H1 (cell line): ENCODE results near the gene ZDHHC24. TPM values are rescaled to one million over a fixed set of nuclear protein-coding genes. Genes with fewer than 3 reads are reported as not detected.

Source experiments
- CTCF ChIA-PET: fragments of 300-600 bp; sonication (Branson Sonifier 250); formaldehyde crosslinking; loops from one replicate; lab custom pipeline; 2021; ENCODE audit not compliant: partially characterized antibody; lab: Charles Lee
- POLR2A ChIA-PET: fragments of 300-600 bp; sonication (Branson Sonifier 250); formaldehyde crosslinking; loops from one replicate; lab custom pipeline; 2021; ENCODE audit warnings: inconsistent platforms; ENCODE audit not compliant: partially characterized antibody; lab: Charles Lee
- DNase-seq, 2 experiments: peaks; one replicate each; pipeline versions ENCODE4 v3.0.0 to v3.0.0-alpha.2; 2010 to 2022; ENCODE audit warnings: low spot score in 2 of 2, low read depth in 1 of 2, mixed read lengths in 1 of 2
- FAIRE-seq: peaks from 2 replicates; lab custom pipeline; 2011; peaks lifted over from hg19 to GRCh38; lab: Jason Lieb, UNC
- H2AFZ ChIP-seq: 2 replicates; pipeline ENCODE4 v1.8.1; 2012; ENCODE audit warnings: low read length, inconsistent platforms
- H2AK5ac ChIP-seq: 2 replicates; pipeline ENCODE4 v1.6.1; 2013; ENCODE audit warnings: low read depth, low read length
- H2BK120ac ChIP-seq: replicated peaks from 2 replicates; pipeline ENCODE3; 2013; ENCODE audit warnings: low read depth, low read length, inconsistent platforms
- H2BK12ac ChIP-seq: 2 replicates; pipeline ENCODE4 v1.6.1; 2013; ENCODE audit warnings: low read depth, low read length
- H2BK15ac ChIP-seq: 2 replicates; pipeline ENCODE4 v1.6.1; 2013; ENCODE audit warnings: low read length
- H2BK20ac ChIP-seq: 2 replicates; pipeline ENCODE4 v1.6.1; 2013; ENCODE audit warnings: low read length
- H2BK5ac ChIP-seq: 2 replicates; pipeline ENCODE4 v1.6.1; 2013; ENCODE audit warnings: low read depth, low read length
- H3K14ac ChIP-seq: 2 replicates; pipeline ENCODE4 v1.6.1; 2013; ENCODE audit warnings: inconsistent platforms; ENCODE audit not compliant: insufficient read length
- H3K18ac ChIP-seq: 2 replicates; pipeline ENCODE4 v1.6.1; 2013; ENCODE audit warnings: low read length; ENCODE audit errors: extremely low read depth
- H3K23ac ChIP-seq: 2 replicates; pipeline ENCODE4 v1.6.1; 2013; ENCODE audit warnings: inconsistent platforms; ENCODE audit not compliant: insufficient read length
- H3K23me2 ChIP-seq: 2 replicates; pipeline ENCODE4 v1.6.1; 2013; ENCODE audit warnings: low read depth, low read length
- H3K27ac ChIP-seq: 2 replicates; pipeline ENCODE4 v1.6.1; 2011; ENCODE audit warnings: low read depth, low read length, inconsistent platforms
- H3K27me3 ChIP-seq, 4 experiments: replicated peaks in 1 of 4; 1 replicate in 1 of 4; 2 replicates in 3 of 4; pipeline versions ENCODE4 v1.6.1 to v1.8.1; 2011 to 2013; ENCODE audit warnings: low read length in 3 of 4, mild to moderate bottlenecking in 3 of 4, inconsistent platforms in 2 of 4, mixed read lengths in 2 of 4, moderate library complexity in 1 of 4; ENCODE audit not compliant: control insufficient read depth in 3 of 4, insufficient read depth in 3 of 4; ENCODE audit errors: extremely low read depth in 1 of 4
- H3K36me3 ChIP-seq, 4 experiments: 2 replicates each; pipeline versions ENCODE4 v1.6.1 to v1.8.1; 2011 to 2013; ENCODE audit warnings: mild to moderate bottlenecking in 4 of 4, low read length in 3 of 4, moderate library complexity in 2 of 4, control low read depth in 1 of 4, inconsistent platforms in 1 of 4; ENCODE audit not compliant: insufficient read depth in 4 of 4, control insufficient read depth in 2 of 4
- H3K4ac ChIP-seq: replicated peaks from 2 replicates; pipeline ENCODE3; 2013; ENCODE audit warnings: low read length, low read depth, mixed read lengths, inconsistent platforms; ENCODE audit not compliant: insufficient read length
- H3K4me1 ChIP-seq, 4 experiments: replicated peaks in 1 of 4; 1 replicate in 1 of 4; 2 replicates in 3 of 4; pipeline versions ENCODE4 v1.6.1 to v1.8.1; 2011 to 2013; ENCODE audit warnings: low read length in 3 of 4, inconsistent platforms in 2 of 4, mixed read lengths in 1 of 4; ENCODE audit not compliant: insufficient read depth in 4 of 4, control insufficient read depth in 3 of 4
- H3K4me2 ChIP-seq, 2 experiments: 2 replicates each; pipeline versions ENCODE4 v1.6.1 to v1.8.1; 2011 to 2013; ENCODE audit warnings: low read depth in 2 of 2, low read length in 2 of 2, control low read depth in 1 of 2, inconsistent platforms in 1 of 2, mild to moderate bottlenecking in 1 of 2; ENCODE audit not compliant: insufficient read depth in 1 of 2
- H3K4me3 ChIP-seq, 4 experiments: fragments of 200-600, 300-600 bp in 1 of 4; sonication (generic), shearing (Covaris generic), sonication (Bioruptor Twin) in 1 of 4; 2 replicates each; pipeline versions ENCODE4 v1.5.1 to v1.8.1; 2011 to 2016; ENCODE audit warnings: low read length in 4 of 4, low read depth in 3 of 4, control low read depth in 2 of 4, inconsistent platforms in 2 of 4, mild to moderate bottlenecking in 2 of 4, mixed read lengths in 1 of 4, moderate library complexity in 1 of 4; ENCODE audit not compliant: insufficient read depth in 2 of 4; ENCODE audit errors: extremely low read depth in 1 of 4
- H3K56ac ChIP-seq: replicated peaks from 2 replicates; pipeline ENCODE3; 2013; ENCODE audit warnings: low read depth, mild to moderate bottlenecking, mixed read lengths, low read length, inconsistent platforms; ENCODE audit not compliant: insufficient read length
- H3K79me1 ChIP-seq: 2 replicates; pipeline ENCODE4 v1.6.1; 2013; ENCODE audit warnings: low read depth, low read length, control low read depth
- H3K79me2 ChIP-seq, 2 experiments: 2 replicates each; pipeline versions ENCODE4 v1.6.1 to v1.8.1; 2012 to 2013; ENCODE audit warnings: low read length in 2 of 2, mild to moderate bottlenecking in 2 of 2, inconsistent platforms in 1 of 2; ENCODE audit not compliant: insufficient read depth in 2 of 2, control insufficient read depth in 1 of 2
- H3K9ac ChIP-seq, 4 experiments: replicated peaks in 1 of 4; 1 replicate in 1 of 4; 2 replicates in 3 of 4; pipeline versions ENCODE4 v1.6.1 to v1.8.1; 2011 to 2013; ENCODE audit warnings: low read depth in 3 of 4, low read length in 3 of 4, control low read depth in 2 of 4, mild to moderate bottlenecking in 2 of 4, moderate library complexity in 2 of 4, inconsistent platforms in 1 of 4; ENCODE audit errors: extremely low read depth in 1 of 4
- H3K9me3 ChIP-seq, 2 experiments: 2 replicates each; pipeline versions ENCODE4 v1.6.1 to v1.8.1; 2012 to 2013; ENCODE audit warnings: mild to moderate bottlenecking in 2 of 2, moderate library complexity in 2 of 2, control low read depth in 1 of 2, inconsistent platforms in 1 of 2, low read depth in 1 of 2, low read length in 1 of 2, mixed read lengths in 1 of 2; ENCODE audit not compliant: insufficient read depth in 2 of 2
- H4K20me1 ChIP-seq, 2 experiments: replicated peaks in 1 of 2; 2 replicates each; pipeline versions ENCODE3 to v1.8.1; 2011 to 2013; ENCODE audit warnings: inconsistent platforms in 2 of 2, low read length in 2 of 2, mild to moderate bottlenecking in 1 of 2; ENCODE audit not compliant: insufficient read depth in 2 of 2, control insufficient read depth in 1 of 2
- H4K5ac ChIP-seq: 2 replicates; pipeline ENCODE4 v1.6.1; 2013; ENCODE audit warnings: low read length, low read depth, mixed read lengths, inconsistent platforms; ENCODE audit not compliant: insufficient read length
- H4K8ac ChIP-seq: 2 replicates; pipeline ENCODE4 v1.8.0; 2013; ENCODE audit warnings: mild to moderate bottlenecking, moderate library complexity, low read length, inconsistent platforms; ENCODE audit not compliant: insufficient read depth; ENCODE audit errors: extremely low read depth
- H4K91ac ChIP-seq: replicated peaks from 2 replicates; pipeline ENCODE3; 2013; ENCODE audit warnings: low read length, mixed read lengths, inconsistent platforms; ENCODE audit not compliant: insufficient read length
- SAP30 ChIP-seq: fragments of 300-600 bp; sonication (generic); IDR thresholded peaks from 2 replicates; pipeline ENCODE4 v1.7.1; 2012; ENCODE audit warnings: low read length, moderate library complexity, mild to moderate bottlenecking, inconsistent platforms; ENCODE audit not compliant: insufficient read depth, insufficient replicate concordance
- TCF12 ChIP-seq: IDR thresholded peaks from 2 replicates; pipeline ENCODE4 v1.6.1; 2011; ENCODE audit warnings: low read depth, mild to moderate bottlenecking, low read length
- WGBS, 2 experiments: shearing (Covaris generic) in 1 of 2; methylation state at CpG; one replicate each; pipeline versions ENCODE4 v1.1.6 to v1.1.7; 2013 to 2015; ENCODE audit warnings: low lambda C conversion rate in 2 of 2, mixed read lengths in 2 of 2, inconsistent platforms in 1 of 2, low coverage in 1 of 2, missing lambda C conversion rate in 1 of 2; ENCODE audit not compliant: insufficient replicate concordance in 2 of 2, insufficient coverage in 1 of 2, insufficient read length in 1 of 2; ENCODE audit errors: extremely low coverage in 1 of 2, missing lambda C conversion rate in 1 of 2; 5-methylcytosine and 5-hydroxymethylcytosine counted together
- polyA plus RNA-seq, 7 experiments: library from polyadenylated mRNA; depleted of rRNA in 3 of 7; stranded (reverse) in 5 of 7; unstranded in 2 of 7; fragments of >200 nt in 5 of 7; fragments of 200-250 nt in 2 of 7; gene quantifications; 1 replicate in 5 of 7; 2 replicates in 1 of 7; 4 replicates in 1 of 7; pipeline versions ENCODE4 v1.2.1 to v1.2.3, GENCODE V29; 2011 to 2013; ENCODE audit warnings: missing spikeins in 2 of 7, mixed read lengths in 2 of 7
- total RNA-seq: library from RNA; stranded (reverse); fragmentation: NEBNext Ultra II Directional; extraction: Animal tissue kit (Norgen Biotek cat#: 25700); gene quantifications from 2 replicates; pipeline ENCODE4 v1.2.1, GENCODE V29; 2021

Gene ZDHHC24
- total and polyA plus RNA-seq, 2 of the 8 experiments (the other 6 are each of a cell fraction or from before 2014, with no cell fraction given), result 8.4 to 9.7 TPM

DNA sequence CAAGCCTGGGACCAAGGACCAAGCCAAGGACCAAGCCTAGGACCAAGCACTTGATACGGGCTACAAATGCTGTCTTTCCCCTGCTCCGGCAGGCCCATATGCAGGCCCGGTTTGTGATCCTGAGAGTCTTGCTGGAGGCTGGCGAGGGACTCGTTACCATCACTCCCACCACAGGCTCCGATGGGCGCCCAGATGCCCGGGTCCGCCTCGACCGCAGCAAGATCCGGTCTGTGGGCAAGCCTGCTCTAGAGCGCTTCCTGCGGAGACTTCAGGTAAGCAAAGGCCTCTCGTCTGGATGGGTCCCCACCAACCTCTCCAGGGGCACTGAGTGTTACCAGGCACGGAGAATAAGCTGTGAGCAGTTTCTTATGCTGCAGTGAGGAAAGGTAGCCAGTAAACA is 48.6 kb downstream of the ZDHHC24 start:
- H3K4me3 ChIP-seq, result no peak overlapping the region
- no peak overlapping the region for H4K91ac ChIP-seq
- H3K14ac ChIP-seq, result no peak overlapping the region
- H3K4me1 ChIP-seq, result peaks cover 0 to 1% (median 0%) of the 10 kb centered on the region in 4 experiments; a peak in 2 of 7 replicates
- H3K56ac ChIP-seq, result no peak overlapping the region
- no peak overlapping the region for H2AK5ac ChIP-seq
- H3K4me2 ChIP-seq, result no peak overlapping the region
- no peak overlapping the region for H2BK5ac ChIP-seq
- H4K20me1 ChIP-seq, result peaks cover 0 to 2% of the 10 kb centered on the region in 2 experiments
- H3K9ac ChIP-seq, result no peak overlapping the region
- H3K23ac ChIP-seq, result no peak overlapping the region
- no peak overlapping the region for H2BK20ac ChIP-seq
- H2BK15ac ChIP-seq, result no peak overlapping the region
- no peaks in the 10 kb centered on the region for H3K23me2 ChIP-seq
- DNase-seq (no peak), FAIRE-seq (no peak)
- H3K79me2 ChIP-seq, result no peaks in the 10 kb centered on the region
- H3K79me1 ChIP-seq, result no peaks in the 10 kb centered on the region
- H3K18ac ChIP-seq, result no peak overlapping the region
- H4K8ac ChIP-seq, result no peak overlapping the region
- WGBS, 2 experiments, result 94% methylated on average over 14 of the region's 16 CpGs; no CpG with 5 or more reads in 1 of the 2 experiments
- no peak overlapping the region for H2AFZ ChIP-seq
- H3K27me3 ChIP-seq, result no peaks in the 10 kb centered on the region
- H4K5ac ChIP-seq, result no peak overlapping the region
- ChIA-PET CTCF (interaction anchor here (0.7 to 2.0 kb wide), 7 partner anchors 13 to 108 kb away, joined by 3 to 6 read pairs (median 4); no protein-coding TSS in a partner anchor), POLR2A (interaction anchor here (1.0 kb wide), 1 partner anchor 95 kb away, joined by 3 read pairs; no protein-coding TSS in a partner anchor)
- no peak overlapping the region for H2BK12ac ChIP-seq
- H3K4ac ChIP-seq, result no peak overlapping the region
- peaks cover 5 to 22% (median 11%) of the 10 kb centered on the region in 4 experiments for H3K36me3 ChIP-seq
- H3K9me3 ChIP-seq, result no peaks in the 10 kb centered on the region
- H3K27ac ChIP-seq, result no peak overlapping the region
- no peak overlapping the region for H2BK120ac ChIP-seq
- TF ChIP-seq SAP30, result no peak
- TF ChIP-seq TCF12, result no peak
